Measurements from ENCODE around the gene GFM1. TPM values are rescaled to one million over a fixed set of nuclear protein-coding genes. Genes with fewer than 3 reads are reported as not detected.

The GFM1 gene
- total RNA-seq, 2 experiments from 2014 or later, result 36.5 to 53.7 TPM

DNA sequence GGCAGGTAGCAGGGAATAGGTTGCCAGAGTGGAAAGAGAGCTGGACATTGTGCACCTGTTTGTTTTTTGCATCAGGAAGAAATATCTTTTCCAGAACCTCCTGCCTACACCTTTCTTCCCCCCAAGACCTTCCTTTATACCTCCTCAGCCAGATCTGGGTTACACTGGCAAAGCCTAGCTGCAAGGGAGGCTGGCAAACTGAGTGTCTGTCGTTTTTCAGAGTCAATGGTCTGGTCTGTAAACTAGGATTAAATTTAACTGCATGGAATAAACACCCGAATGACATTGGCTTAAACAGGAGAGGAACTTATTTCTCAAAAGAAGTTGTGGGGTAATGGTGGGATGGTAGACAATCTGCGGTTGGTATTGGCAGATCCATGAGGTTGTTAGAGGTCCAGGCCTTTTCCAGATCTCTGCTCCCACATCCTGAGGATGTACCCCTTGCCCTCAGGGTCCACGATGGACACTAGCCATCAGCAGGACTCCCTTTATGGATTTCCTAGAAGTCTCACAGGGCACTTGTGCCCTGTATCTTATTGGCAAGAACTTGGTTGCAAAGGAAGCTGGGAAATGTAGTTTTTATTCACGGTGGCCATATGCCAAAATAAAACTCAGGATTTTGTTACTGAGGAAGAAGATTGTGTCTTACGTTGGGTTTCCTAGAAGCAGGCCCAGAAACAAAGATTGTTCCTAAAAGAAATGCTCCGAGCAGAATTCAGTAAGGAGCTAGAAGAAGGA lies 91.1 kb downstream of the GFM1 start:
- no TSS peak for BruUV-seq (replicated peaks)
- Histone ChIP-seq H3K27ac (ENCODE audit: low read depth, low read length, poor library complexity, severe bottlenecking) (no peak overlapping the region), H3K79me2 (ENCODE audit: insufficient read depth, low read depth, low read length) (no peaks in the 10 kb centered on the region), H4K20me1 (ENCODE audit: insufficient read depth, low read length) (no peaks in the 10 kb centered on the region), H3K4me3 (ENCODE audit: low read depth, low read length, poor library complexity, severe bottlenecking) (no peak overlapping the region), H2AFZ (ENCODE audit: low read length) (no peak overlapping the region), H3K9me3 (ENCODE audit: low read length) (peaks cover 10% of the 10 kb centered on the region), H3K4me2 (ENCODE audit: low read length) (no peak overlapping the region), H3K4me1 (ENCODE audit: insufficient read depth, low read length, poor library complexity, severe bottlenecking) (no peaks in the 10 kb centered on the region), H3K36me3 (ENCODE audit: insufficient read depth, low read length) (peaks cover 3% of the 10 kb centered on the region; the same call in 1 of the 2 replicates), H3K9me2 (ENCODE audit: insufficient read depth, low read length) (no peaks in the 10 kb centered on the region)
- ChIA-PET CTCF (ENCODE audit: unreplicated experiment) (no interaction called here), POLR2A (interaction anchor here (0.5 kb wide), 1 partner anchor 17 kb away, joined by 4 read pairs; no protein-coding TSS in a partner anchor)
- intact Hi-C loops (cut with micrococcal nuclease; ENCODE audit: unreplicated experiment), result no loop called here
- no peak for TF ChIP-seq EZH2phosphoT487 (IDR thresholded peaks at IDR 0.05; ENCODE audit: borderline replicate concordance, low read depth, low read length)
- DNase-seq (ENCODE audit: low spot score), result no peak

DNA sequence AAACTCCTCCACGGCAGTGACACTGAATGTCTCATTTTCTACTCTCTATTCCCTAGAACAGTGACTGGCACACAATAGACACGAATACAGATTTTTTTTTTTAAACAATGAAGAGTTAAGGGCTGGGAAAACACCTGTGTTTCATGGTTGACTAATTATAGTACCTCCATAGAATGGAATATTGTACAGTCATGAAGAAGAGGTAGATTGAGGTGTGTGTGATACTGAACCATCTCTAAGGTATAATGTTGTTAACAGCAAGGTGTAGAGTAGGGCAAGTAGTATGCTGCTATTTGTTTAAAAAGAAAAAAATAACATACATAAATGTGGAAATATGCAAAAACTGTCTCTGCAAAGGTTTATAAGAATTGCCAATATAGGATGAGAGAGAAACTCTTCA lies 93.1 kb downstream of the GFM1 start:
- no TSS peak for BruUV-seq (replicated peaks)
- intact Hi-C loops (cut with micrococcal nuclease; ENCODE audit: unreplicated experiment), result no loop called here
- no peaks in the 10 kb centered on the region for H4K20me1 ChIP-seq (ENCODE audit: insufficient read depth, low read length)
- H3K79me2 ChIP-seq (ENCODE audit: insufficient read depth, low read depth, low read length), result no peaks in the 10 kb centered on the region
- H3K9me3 ChIP-seq (ENCODE audit: low read length), result peaks cover 10% of the 10 kb centered on the region
- no peak overlapping the region for H3K4me2 ChIP-seq (ENCODE audit: low read length)
- no peak overlapping the region for H3K27ac ChIP-seq (ENCODE audit: low read depth, low read length, poor library complexity, severe bottlenecking)
- POLR2A ChIA-PET, result no interaction called here
- H3K4me1 ChIP-seq (ENCODE audit: insufficient read depth, low read length, poor library complexity, severe bottlenecking), result no peaks in the 10 kb centered on the region
- H3K9me2 ChIP-seq (ENCODE audit: insufficient read depth, low read length), result no peaks in the 10 kb centered on the region
- no peak for TF ChIP-seq EZH2phosphoT487 (IDR thresholded peaks at IDR 0.05; ENCODE audit: borderline replicate concordance, low read depth, low read length)
- TF ChIP-seq, protein P1, sequence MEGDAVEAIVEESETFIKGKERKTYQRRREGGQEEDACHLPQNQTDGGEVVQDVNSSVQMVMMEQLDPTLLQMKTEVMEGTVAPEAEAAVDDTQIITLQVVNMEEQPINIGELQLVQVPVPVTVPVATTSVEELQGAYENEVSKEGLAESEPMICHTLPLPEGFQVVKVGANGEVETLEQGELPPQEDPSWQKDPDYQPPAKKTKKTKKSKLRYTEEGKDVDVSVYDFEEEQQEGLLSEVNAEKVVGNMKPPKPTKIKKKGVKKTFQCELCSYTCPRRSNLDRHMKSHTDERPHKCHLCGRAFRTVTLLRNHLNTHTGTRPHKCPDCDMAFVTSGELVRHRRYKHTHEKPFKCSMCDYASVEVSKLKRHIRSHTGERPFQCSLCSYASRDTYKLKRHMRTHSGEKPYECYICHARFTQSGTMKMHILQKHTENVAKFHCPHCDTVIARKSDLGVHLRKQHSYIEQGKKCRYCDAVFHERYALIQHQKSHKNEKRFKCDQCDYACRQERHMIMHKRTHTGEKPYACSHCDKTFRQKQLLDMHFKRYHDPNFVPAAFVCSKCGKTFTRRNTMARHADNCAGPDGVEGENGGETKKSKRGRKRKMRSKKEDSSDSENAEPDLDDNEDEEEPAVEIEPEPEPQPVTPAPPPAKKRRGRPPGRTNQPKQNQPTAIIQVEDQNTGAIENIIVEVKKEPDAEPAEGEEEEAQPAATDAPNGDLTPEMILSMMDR (conservative IDR thresholded peaks at IDR 0.05; ENCODE audit: low read length), result no peak
- no peaks in the 10 kb centered on the region for H3K36me3 ChIP-seq (ENCODE audit: insufficient read depth, low read length)
- H2AFZ ChIP-seq (ENCODE audit: low read length), result no peak overlapping the region
- CTCF ChIA-PET (ENCODE audit: unreplicated experiment), result no interaction called here
- no peak for DNase-seq (ENCODE audit: low spot score)
- H3K4me3 ChIP-seq (ENCODE audit: low read depth, low read length, poor library complexity, severe bottlenecking), result no peak overlapping the region

DNA sequence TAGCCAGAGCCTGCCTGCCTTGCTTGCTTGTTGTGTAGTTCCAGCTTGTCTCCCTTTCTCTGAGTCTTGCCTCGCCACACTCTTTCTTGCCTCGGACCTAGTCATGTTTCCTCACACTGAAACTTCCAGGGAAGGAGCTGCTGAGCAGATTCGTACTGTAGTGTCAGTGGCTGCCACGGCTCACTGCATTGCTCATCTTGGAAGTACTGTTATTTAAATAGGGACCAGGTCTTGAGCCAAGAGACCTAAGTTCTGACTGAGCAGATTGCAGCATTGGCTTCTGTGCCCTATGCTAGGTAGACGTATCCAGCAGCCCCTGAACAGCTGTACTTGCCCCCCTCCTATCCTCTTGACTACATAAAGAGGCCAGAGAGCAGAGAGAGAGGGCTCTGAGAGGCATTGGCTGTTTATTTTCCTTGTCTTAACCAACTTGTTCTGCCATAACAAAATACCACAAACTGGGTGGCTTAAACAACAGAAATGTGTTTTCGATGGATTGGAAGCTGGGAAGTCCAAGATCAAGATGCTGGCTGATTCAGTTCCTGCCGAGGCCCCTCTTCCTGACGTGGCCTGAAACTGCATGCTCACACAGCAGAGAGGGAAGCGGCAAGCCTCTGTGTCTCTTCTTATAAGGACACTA lies 93.8 kb downstream of the GFM1 start:
- no peak for DNase-seq (ENCODE audit: low spot score)
- Histone ChIP-seq H3K9me2 (ENCODE audit: insufficient read depth, low read length) (no peaks in the 10 kb centered on the region), H3K4me3 (ENCODE audit: low read depth, low read length, poor library complexity, severe bottlenecking) (no peak overlapping the region), H2AFZ (ENCODE audit: low read length) (no peak overlapping the region), H3K9me3 (ENCODE audit: low read length) (peaks cover 10% of the 10 kb centered on the region), H3K4me2 (ENCODE audit: low read length) (no peak overlapping the region), H3K4me1 (ENCODE audit: insufficient read depth, low read length, poor library complexity, severe bottlenecking) (peaks cover 4% of the 10 kb centered on the region), H3K27ac (ENCODE audit: low read depth, low read length, poor library complexity, severe bottlenecking) (no peak overlapping the region), H4K20me1 (ENCODE audit: insufficient read depth, low read length) (no peaks in the 10 kb centered on the region), H3K36me3 (ENCODE audit: insufficient read depth, low read length) (0 out of 2 replicates have a peak, but pooled peaks cover 2% of the 10 kb centered on the region), H3K79me2 (ENCODE audit: insufficient read depth, low read depth, low read length) (no peaks in the 10 kb centered on the region)
- no peak for TF ChIP-seq EZH2phosphoT487 (IDR thresholded peaks at IDR 0.05; ENCODE audit: borderline replicate concordance, low read depth, low read length)
- TF ChIP-seq, protein P1 (conservative IDR thresholded peaks at IDR 0.05; ENCODE audit: low read length), result no peak
- POLR2A ChIA-PET, result no interaction called here
- intact Hi-C loops (cut with micrococcal nuclease; ENCODE audit: unreplicated experiment), result no loop called here
- CTCF ChIA-PET (ENCODE audit: unreplicated experiment), result no interaction called here
- BruUV-seq (replicated peaks), result no TSS peak

All from OCI-LY7 (cell line).